Body of pancreas (tissue), 4 donors: ENCODE results near the gene DCDC2C.

ENCODE experiments used
- POLR2A ChIP-seq, 3 donors: fragments of 450-650 bp; IDR thresholded peaks; one replicate each; pipeline ENCODE4 v1.6.1; 2016; ENCODE audit warnings: antibody characterized with exemption in 3 of 3, mild to moderate bottlenecking in 2 of 3
- TF ChIP-seq, protein P1 (sequence below), 7 experiments: fragments of 450-650 bp in 4 of 7; fragments of 200-600 bp in 3 of 7; sonication (generic) in 3 of 7; IDR thresholded peaks; one replicate each; pipeline ENCODE4 v1.5.1; 2016 to 2019; ENCODE audit warnings: antibody characterized with exemption in 7 of 7

DNA sequence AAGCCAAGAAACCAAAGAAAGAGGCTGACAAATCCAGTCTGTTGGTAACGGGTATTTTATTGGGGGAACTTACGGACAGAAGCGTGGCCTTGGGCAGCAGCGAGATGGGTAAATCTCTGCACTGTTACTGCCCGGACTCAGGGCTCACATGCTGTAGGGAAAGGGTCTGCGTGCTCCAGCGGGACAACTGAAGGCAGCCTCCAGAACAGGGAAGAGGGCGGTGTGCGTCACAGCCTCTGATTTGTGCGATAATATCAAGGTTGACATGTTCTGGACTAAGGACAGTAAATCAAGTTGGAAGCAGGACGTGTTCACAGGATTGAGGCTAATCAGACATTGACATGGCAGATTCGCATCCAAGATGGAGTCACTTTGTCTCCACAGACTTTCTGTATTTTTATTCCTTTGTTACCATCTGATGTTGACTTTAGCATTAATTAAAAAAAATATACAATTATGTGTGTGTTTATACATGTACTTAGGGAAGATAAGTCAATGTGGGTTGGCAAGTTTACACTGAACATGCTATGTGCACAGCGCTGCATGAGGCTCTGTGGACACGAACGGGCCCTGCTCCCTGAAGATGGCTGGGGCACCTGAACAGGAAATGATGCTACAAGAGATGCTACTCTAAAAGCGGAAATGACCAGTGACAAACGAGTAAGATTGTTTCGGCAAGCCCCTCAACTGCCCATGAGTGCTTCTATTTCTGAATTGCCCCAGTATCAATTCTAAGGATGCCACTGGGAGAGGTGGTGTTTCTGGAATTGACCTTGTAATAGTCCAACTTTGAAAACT lies 22.6 kb upstream of the DCDC2C start:
- TF ChIP-seq, protein P1, sequence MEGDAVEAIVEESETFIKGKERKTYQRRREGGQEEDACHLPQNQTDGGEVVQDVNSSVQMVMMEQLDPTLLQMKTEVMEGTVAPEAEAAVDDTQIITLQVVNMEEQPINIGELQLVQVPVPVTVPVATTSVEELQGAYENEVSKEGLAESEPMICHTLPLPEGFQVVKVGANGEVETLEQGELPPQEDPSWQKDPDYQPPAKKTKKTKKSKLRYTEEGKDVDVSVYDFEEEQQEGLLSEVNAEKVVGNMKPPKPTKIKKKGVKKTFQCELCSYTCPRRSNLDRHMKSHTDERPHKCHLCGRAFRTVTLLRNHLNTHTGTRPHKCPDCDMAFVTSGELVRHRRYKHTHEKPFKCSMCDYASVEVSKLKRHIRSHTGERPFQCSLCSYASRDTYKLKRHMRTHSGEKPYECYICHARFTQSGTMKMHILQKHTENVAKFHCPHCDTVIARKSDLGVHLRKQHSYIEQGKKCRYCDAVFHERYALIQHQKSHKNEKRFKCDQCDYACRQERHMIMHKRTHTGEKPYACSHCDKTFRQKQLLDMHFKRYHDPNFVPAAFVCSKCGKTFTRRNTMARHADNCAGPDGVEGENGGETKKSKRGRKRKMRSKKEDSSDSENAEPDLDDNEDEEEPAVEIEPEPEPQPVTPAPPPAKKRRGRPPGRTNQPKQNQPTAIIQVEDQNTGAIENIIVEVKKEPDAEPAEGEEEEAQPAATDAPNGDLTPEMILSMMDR (IDR thresholded peaks at IDR 0.05) = no peak
- TF ChIP-seq POLR2A (IDR thresholded peaks at IDR 0.05) = no peak
